ENCODE data around the gene LRRC38.
"Not testable (repeated sequence)": the region's sequence is repeated elsewhere in the genome, so short reads cannot be mapped to it uniquely, and the experiment has no call there.

The LRRC38 gene, protein sequence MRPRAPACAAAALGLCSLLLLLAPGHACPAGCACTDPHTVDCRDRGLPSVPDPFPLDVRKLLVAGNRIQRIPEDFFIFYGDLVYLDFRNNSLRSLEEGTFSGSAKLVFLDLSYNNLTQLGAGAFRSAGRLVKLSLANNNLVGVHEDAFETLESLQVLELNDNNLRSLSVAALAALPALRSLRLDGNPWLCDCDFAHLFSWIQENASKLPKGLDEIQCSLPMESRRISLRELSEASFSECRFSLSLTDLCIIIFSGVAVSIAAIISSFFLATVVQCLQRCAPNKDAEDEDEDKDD
- 0 reads per million in 2 donors for total RNA-seq

DNA sequence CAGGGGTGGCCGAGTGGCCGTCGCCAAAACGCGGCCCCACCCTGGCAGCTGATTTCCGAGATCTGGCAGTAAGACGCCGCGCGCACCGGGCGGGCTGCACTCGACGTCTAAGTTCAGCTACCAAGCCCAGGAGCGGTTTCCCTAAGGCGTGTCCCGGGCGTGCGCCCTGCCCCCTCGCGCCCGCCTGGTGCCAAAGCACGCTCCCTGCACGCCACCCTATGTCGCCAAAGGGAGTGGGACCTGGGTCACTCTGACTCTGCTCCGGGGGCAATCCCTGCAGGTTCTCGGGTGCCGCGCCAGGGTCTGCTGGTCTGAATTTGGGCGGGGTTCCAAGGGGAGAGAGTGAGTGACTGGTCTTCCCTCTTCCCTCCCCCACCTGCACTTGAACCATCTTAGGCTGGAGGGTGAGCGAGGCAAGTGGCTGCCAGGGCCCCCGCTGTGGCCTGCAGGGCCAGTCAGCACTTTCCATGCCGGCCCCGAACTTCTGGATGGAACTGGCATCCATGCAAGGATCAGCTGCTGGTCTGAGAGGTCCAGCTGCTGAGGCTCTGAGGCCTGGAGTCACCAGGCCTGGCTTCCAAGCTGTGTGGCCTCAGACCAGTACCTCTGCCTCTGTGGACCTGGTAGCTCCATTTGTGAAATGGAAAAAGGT lies at the start of gene LRRC38:
Gene LRRC38, minus strand, starts transcription at position 109 of the 652 bp plus-strand sequence. CDS start 410 bp downstream, outside the sequence.
- no peak for DNase-seq

- not testable (repeated sequence) for DNase-seq
These were observed 49.2 kb upstream of the LRRC38 start for GRCh38 chr1:13562981-13563380.

DNA sequence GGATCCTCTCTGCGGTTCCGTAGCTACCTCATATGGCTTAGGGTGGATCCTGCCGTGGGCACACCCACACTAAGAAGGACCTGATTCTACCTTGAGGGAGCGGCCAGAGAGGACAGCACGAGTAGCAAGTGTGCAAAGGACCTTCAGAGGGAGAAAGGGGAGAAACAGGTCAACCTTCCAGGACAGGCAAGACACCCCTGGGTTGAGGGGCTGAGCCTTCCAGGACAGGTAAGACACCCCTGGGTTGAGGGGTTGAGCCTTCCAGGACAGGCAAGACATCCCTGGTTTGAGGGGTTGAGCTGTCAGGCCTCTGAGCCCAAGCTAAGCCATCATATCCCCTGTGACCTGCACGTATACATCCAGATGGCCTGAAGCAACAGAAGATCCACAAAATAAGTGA lies 46.7 kb upstream of the LRRC38 start:
- DNase-seq, result no peak

GRCh38 chr1:13556224-13556764 lies 42.5 kb upstream of the LRRC38 start:
- DNase-seq, result no peak

DNA sequence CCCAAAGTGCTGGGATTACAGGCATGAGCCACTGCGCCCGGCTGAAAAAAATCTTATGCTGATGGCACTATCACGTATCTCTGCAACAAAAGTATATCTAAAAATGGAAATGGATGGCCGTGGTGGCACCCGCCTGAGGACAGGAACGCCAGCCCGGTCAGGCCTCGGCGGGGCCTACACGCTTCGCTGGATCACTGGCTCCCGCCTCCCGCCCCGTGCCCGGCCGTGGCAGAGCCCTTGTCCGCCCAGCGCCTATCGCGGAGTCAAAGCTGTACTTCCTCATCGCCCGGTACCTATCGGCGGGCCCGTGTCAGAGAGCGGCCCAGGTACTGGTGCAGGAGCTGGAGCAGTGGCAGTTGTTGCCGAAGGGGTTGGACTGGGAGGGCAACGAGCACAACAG lies 41.0 kb upstream of the LRRC38 start:
- DNase-seq, result no peak

GRCh38 chr1:13550663-13551062 lies 36.9 kb upstream of the LRRC38 start:
- no peak for DNase-seq

- no peak for DNase-seq
These were observed 35.7 kb upstream of the LRRC38 start for GRCh38 chr1:13549521-13549920.

DNA sequence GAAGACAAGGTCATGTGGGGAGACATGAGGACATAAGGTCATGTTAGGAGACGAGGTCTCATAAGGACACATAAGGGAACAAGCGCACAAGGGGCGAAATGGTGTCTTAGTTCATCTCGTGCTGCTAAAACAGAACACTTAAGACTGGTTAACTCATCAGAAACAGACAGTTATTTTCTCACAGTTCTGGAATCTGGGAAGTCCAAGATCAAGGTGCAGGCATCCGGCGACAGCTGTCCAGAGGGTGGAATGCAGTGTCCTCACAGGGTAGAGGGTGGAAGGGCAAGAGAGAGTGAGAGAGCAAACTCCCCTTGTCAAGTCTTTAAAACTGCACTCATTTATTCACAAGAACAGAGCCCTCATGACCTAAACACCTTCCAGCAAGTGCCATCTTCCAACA lies 35.2 kb upstream of the LRRC38 start:
- DNase-seq, result no peak

DNA sequence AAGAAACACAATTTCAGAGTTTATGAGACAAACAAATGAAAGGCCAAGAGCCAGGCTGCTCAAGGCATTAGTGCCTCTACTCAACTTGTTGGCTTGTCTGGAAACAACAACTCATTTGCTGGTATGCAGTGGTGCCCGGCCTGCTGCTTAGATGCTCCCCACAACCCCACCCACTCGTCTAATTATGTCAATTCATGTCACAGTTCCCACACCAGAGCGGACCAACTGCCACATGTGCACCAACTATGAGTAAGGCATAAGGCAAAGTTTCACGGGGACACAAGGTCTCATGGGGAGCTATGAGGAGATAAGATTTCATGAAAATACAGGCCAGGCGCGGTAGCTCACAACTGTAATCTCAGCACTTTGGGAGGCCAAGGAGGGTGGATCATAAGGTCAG lies 34.5 kb upstream of the LRRC38 start:
- DNase-seq, result no peak

- DNase-seq, result no peak
These were observed 33.0 kb upstream of the LRRC38 start for GRCh38 chr1:13546791-13547190.

DNA sequence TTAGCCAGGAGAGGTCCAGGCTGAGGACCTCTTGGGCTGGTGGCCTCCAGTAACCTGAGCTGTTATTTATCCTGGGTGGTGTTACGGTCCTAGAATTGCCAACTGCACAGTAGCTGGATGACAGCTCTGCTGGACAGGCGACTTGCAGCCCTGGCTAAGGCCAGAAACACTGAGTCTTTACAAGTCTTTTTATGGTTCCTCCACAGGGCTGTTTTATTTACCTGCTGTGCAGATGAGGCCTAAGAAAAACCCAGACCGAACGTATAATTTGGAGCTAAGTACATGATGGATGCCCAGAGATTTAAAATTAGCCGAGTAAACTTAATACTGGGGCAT lies 30.4 kb upstream of the LRRC38 start:
- DNase-seq, result no peak

DNA sequence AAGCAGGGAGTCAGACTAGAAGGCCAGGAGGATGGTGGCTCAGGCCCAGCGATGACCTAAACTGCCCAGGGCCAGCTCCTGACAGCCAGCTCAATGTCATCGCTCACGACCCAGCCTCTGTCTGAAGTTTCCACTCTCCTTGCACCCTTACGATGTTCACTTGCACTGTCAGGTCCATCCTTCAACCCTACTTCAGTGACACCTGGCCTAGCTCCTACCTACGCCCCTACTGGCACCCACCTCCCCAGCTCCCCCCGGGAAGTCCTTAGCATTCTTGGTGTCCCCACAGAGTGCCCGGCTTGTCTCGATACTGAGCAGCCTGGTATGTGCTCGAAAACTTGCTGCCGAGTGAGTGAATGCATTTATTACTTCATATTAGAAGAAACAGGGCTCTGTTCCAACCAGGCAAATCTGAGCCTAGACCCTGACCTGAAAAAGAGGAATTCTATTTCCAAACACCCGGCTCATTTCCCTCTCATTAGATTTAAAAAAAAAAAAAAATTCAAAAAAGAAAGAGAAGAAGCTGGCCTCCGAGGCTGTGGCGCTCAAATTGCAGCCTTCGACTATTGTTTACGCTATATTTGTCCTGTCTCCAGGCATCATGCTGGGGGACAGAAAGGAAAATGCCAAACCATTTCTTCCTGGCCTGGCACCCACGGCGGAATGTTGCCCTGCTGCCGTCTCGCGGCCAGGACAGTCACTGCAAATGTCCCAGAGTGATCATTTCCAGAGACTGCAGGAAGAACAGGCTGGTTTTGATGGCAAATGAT lies 29.8 kb upstream of the LRRC38 start:
- no peak for DNase-seq

DNA sequence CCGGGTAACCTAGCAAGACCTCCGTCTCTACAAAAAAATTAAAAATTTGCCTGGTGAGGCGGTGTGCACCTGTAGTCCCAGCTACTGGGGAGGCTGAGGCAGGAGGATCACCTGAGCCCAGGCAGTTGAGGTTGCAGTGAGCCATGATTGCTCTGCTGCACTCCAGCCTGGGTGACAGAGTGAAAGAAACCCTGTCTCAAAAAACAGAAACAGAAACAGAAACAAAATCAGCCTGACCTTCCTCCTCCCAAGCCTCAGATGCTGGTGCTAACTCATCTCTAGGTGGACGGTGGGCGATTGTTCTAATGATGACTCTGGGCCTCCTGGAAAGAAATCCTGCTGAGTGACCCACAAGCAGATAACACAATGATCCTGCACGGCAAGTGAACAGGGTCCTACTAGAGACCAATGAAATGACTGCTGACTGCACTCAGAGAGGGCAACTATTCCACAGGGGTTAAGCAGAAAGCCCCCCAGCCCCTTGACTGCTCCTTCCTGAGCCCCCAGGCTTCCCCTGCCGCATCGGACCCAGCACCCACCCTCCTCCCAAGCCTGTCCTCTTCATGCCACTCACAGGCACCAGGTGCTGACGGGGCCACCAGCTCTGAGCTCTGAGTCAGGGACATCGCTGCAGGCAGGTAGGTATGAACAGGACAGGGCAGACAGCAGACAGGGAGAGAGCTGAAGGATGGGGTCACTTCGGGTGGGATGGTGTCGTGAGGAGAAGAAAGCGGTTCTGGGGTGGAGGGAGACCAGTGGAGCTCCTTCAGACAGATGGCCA lies 27.8 kb upstream of the LRRC38 start:
- DNase-seq, result no peak

DNA sequence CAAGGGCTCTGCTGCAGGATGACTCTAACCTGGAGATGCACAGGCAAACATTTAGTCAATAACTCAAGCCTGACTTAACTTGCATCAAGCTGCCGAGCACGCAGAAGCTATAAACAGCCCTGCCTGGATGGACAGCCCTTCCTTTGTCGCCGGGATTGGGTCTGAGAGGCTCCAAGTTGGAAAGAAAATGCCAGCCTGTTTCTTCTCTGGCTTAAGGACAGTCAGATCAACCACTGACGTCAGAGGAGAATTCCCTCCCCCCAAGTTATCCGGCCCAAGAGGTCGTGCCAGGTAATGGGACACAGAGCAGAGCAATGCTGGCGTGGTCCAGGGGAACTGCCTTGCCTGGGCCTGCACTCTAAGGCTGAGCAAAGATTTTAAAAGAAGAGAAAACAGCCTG lies 27.1 kb upstream of the LRRC38 start:
- DNase-seq, result no peak

GRCh38 chr1:13539683-13540082 lies 25.9 kb upstream of the LRRC38 start:
- no peak for DNase-seq

GRCh38 chr1:13538832-13539231 lies 25.0 kb upstream of the LRRC38 start:
- no peak for DNase-seq

DNA sequence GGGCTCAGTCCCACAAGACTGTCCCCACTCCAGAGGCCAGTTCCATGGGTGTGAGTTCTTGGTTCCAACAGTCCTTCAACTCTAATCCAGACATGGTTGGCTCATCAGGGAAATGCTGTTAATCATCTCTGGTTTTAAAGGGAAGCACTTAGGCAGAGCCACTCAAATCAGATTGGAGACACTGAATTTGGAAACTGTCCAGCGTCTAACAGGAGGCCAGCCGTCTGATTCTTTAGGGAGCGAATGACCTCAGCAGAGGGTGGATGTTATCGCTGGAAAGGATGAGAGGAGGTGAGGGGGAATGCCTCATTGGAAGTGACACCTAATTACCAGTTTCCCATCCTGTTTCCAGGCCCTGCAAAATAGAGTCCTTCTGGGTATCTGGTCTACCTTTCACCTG lies 22.8 kb upstream of the LRRC38 start:
- DNase-seq, result no peak

DNA sequence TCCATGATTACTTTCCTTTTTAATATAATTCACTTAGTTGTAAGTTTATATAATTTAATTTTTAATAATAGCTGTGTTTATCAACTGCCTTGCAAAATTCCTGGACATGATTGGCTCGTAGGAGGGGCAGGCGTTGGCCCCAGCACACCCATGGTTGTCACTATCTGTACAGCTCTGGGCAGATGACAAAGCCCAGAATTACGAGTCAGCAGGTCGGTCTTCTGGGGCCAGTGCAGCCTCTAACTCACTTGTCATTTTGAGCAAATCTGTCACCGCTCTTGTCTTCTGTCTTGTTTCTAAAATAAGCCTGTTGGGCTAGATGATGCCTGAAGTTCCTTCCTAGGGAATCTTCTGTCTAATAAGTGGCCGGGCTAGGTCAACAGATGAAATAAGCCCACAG lies 21.4 kb upstream of the LRRC38 start:
- DNase-seq, result no peak

DNA sequence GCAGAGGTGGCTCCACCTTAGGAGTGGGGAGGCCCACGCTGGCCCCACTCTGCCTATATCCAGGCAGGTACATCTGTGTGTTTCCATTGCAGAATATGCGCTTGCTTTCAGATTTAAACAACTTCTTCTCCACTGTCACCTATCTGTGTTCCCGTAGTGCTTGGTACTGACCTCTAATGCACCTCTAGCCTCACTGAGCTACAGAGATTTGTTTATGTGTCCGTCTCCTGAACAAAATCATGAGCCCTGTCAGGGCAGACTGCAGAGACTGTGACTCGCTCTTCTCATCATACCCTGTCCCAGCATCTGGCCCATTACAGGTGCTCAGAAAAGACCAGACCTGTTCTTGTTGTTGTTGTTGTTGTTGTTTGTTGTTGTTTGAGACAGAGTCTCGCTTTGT lies 14.5 kb upstream of the LRRC38 start:
- DNase-seq, result no peak

- DNase-seq, result no peak
These were observed 10.1 kb upstream of the LRRC38 start for GRCh38 chr1:13523780-13524477.

GRCh38 chr1:13520985-13521384 lies 7.2 kb upstream of the LRRC38 start:
- DNase-seq, result no peak

- DNase-seq, result no peak
These were observed 3.5 kb upstream of the LRRC38 start for GRCh38 chr1:13517193-13517812.
